Effector memory CD4-positive, alpha-beta T cell (primary cell): Measurements from ENCODE around the gene NFATC3.

Experiments
- DNase-seq, 3 donors: peaks; one replicate each; pipeline ENCODE4 v3.0.0-alpha.2; 2020
- H3K27ac ChIP-seq: 2 replicates; pipeline ENCODE4 v1.7.0; 2013; ENCODE audit warnings: mild to moderate bottlenecking, low read length, moderate library complexity; ENCODE audit not compliant: insufficient read depth, poor library complexity, severe bottlenecking
- H3K27me3 ChIP-seq: replicated peaks from 2 replicates; pipeline ENCODE4 v1.7.0; 2013; ENCODE audit warnings: mild to moderate bottlenecking, low read length; ENCODE audit not compliant: insufficient read depth, control insufficient read depth, poor library complexity, severe bottlenecking
- H3K36me3 ChIP-seq: 2 replicates; pipeline ENCODE4 v1.7.0; 2013; ENCODE audit warnings: mild to moderate bottlenecking, low read length, moderate library complexity; ENCODE audit not compliant: control insufficient read depth, insufficient read depth
- H3K4me1 ChIP-seq: 2 replicates; pipeline ENCODE4 v1.7.0; 2013; ENCODE audit warnings: low read length, mild to moderate bottlenecking; ENCODE audit not compliant: control insufficient read depth, insufficient read depth, poor library complexity, severe bottlenecking
- H3K4me3 ChIP-seq: 2 replicates; pipeline ENCODE4 v1.7.0; 2013; ENCODE audit warnings: low read length, low read depth, mild to moderate bottlenecking; ENCODE audit not compliant: insufficient read depth, poor library complexity, severe bottlenecking
- H3K9me3 ChIP-seq: 2 replicates; pipeline ENCODE4 v1.7.0; 2013; ENCODE audit warnings: mild to moderate bottlenecking, low read length, moderate library complexity; ENCODE audit not compliant: control insufficient read depth

NFATC3 gene

GRCh38 chr16:68276223-68276622, 191.1 kb downstream of the NFATC3 start:
- peaks cover 4% of the 10 kb centered on the region for H3K36me3 ChIP-seq
- peak overlapping the region; percentile 70 for H3K27ac ChIP-seq

More at GRCh38 chr16:68276223-68276622, 191.1 kb downstream of the NFATC3 start:
- Histone ChIP-seq H3K4me1 (peaks cover 73% of the 10 kb centered on the region), H3K9me3 (no peaks in the 10 kb centered on the region), H3K27me3 (no peaks in the 10 kb centered on the region), H3K4me3 (peak overlapping the region; percentile 15)
- no peak for DNase-seq
